ENCODE data around the gene CCDC160. TPM values are rescaled to one million over a fixed set of nuclear protein-coding genes. Genes with fewer than 3 reads are reported as not detected.
"Not testable (repeated sequence)": the region's sequence is repeated elsewhere in the genome, so short reads cannot be mapped to it uniquely, and the experiment has no call there.

Gene CCDC160
- total and polyA plus RNA-seq, 3 donors from 2014 or later, result 0.41 to 2.0 (median 0.99) TPM

DNA sequence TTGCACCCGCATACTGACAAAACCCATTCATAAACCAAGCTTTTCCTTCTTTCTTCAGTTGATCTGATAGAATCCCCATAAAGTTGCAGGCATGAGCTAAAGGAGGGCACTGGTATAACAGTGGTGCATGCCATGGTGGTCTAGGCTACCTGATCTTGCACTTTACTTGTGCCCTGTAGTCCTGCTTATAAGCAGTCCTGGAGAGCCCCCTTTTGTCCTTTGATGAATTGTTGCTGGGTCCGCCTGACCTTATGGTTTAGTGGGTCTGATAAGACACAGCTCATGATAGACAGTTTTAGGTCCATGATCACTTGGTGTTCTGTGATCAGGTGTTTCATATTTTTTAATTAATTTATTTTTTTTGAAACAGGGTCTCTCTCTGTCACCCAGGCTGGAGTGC lies 19.7 kb downstream of the CCDC160 start:
- Histone ChIP-seq H3K4me3 (no peak overlapping the region), H3K27ac (no peak overlapping the region), H3K27me3 (no peaks in the 10 kb centered on the region), H3K4me1 (no peaks in the 10 kb centered on the region), H3K9me3 (no peaks in the 10 kb centered on the region), H3K36me3 (ENCODE audit: low read depth, missing control alignments) (no peaks in the 10 kb centered on the region)
- DNase-seq, result no peak
- 92 to 100% methylated on average over 1 to 2 of the region's 2 CpGs for WGBS, 2 donors
- intact Hi-C loops (cut with DNase I; ENCODE audit: low total_unique reads), result no loop called here
- TF ChIP-seq, protein P1, sequence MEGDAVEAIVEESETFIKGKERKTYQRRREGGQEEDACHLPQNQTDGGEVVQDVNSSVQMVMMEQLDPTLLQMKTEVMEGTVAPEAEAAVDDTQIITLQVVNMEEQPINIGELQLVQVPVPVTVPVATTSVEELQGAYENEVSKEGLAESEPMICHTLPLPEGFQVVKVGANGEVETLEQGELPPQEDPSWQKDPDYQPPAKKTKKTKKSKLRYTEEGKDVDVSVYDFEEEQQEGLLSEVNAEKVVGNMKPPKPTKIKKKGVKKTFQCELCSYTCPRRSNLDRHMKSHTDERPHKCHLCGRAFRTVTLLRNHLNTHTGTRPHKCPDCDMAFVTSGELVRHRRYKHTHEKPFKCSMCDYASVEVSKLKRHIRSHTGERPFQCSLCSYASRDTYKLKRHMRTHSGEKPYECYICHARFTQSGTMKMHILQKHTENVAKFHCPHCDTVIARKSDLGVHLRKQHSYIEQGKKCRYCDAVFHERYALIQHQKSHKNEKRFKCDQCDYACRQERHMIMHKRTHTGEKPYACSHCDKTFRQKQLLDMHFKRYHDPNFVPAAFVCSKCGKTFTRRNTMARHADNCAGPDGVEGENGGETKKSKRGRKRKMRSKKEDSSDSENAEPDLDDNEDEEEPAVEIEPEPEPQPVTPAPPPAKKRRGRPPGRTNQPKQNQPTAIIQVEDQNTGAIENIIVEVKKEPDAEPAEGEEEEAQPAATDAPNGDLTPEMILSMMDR (IDR thresholded peaks at IDR 0.05), result no peak
- no peak for TF ChIP-seq POLR2A (IDR thresholded peaks at IDR 0.05)

DNA sequence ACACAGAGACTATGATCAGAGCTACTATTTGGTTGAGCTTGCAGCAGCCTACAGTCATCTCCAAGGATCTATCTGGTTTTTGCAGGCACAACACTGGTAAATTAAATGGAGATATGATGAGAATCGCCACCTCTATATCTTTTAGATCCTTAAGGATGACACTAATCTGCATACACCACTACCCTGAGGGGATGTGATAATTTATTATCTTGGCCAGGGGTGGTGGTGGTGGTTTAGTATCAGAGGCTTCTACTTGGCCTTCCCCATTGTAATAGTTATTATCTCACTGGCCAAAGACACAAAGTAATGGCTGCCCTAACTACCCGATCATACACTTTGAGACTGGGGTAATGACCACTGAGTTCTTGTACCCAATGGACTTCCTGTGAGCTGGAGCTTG lies 21.2 kb downstream of the CCDC160 start:
- no peak overlapping the region for H3K27ac ChIP-seq
- H3K4me3 ChIP-seq, result no peak overlapping the region
- no peak for DNase-seq
- H3K36me3 ChIP-seq (ENCODE audit: low read depth, missing control alignments), result no peaks in the 10 kb centered on the region
- TF ChIP-seq, protein P1 (IDR thresholded peaks at IDR 0.05), result no peak
- no peak for TF ChIP-seq POLR2A (IDR thresholded peaks at IDR 0.05)
- no peaks in the 10 kb centered on the region for H3K27me3 ChIP-seq
- H3K4me1 ChIP-seq, result no peaks in the 10 kb centered on the region
- 72 to 90% methylated on average over 2 of the region's 2 CpGs for WGBS, 2 donors
- no peaks in the 10 kb centered on the region for H3K9me3 ChIP-seq
- intact Hi-C loops (cut with DNase I; ENCODE audit: low total_unique reads), result no loop called here

DNA sequence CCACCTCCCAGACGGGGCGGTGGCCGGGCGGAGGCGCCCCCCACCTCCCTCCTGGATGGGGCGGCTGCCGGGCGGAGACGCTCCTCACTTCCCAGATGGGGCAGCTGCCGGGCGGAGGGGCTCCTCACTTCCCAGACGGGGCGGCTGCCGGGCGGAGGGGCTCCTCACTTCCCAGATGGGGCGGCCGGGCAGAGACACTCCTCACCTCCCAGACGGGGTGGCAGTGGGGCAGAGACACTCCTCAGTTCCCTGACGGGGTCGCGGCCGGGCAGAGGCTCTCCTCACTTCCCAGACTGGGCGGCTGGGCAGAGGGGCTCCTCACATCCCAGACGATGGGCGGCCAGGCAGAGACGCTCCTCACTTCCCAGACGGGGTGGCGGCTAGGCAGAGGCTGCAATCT lies 49.0 kb downstream of the CCDC160 start:
- 84% methylated on average over 26 of the region's 28 CpGs; no CpG with 5 or more reads in 1 of the 2 donors for WGBS, 2 donors
- H3K27me3 ChIP-seq; H3K9me3 ChIP-seq; H3K4me3 ChIP-seq; H3K27ac ChIP-seq; DNase-seq; H3K4me1 ChIP-seq; intact Hi-C loops (cut with DNase I; ENCODE audit: low total_unique reads); H3K36me3 ChIP-seq (ENCODE audit: low read depth, missing control alignments): not testable (repeated sequence)

DNA sequence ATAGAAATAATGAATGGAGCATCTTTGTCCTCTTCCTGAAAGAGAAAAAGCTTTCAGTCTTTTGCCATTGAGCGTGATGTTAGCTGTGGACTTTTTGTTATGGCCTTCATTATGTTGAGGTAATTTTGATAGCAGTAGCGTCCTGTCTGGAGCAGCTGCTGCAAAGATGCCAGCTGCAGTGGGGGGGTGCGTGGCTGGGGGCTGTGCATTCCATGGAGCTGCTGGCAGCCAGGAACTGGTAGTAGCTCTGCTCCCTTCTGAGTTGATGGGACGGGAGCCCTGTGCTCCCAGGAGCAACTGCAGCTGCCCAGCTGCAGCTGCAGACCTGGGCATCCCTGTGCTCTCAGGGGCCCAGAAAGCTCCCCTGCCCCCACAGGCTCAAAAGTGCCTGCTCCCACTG lies 50.4 kb downstream of the CCDC160 start:
- DNase-seq, result no peak
- no peak overlapping the region for H3K27ac ChIP-seq
- no peaks in the 10 kb centered on the region for H3K27me3 ChIP-seq
- intact Hi-C loops (cut with DNase I; ENCODE audit: low total_unique reads), result no loop called here
- no peak for TF ChIP-seq POLR2A (IDR thresholded peaks at IDR 0.05)
- TF ChIP-seq, protein P1 (IDR thresholded peaks at IDR 0.05), result no peak
- 36 to 44% methylated on average over 2 to 3 of the region's 4 CpGs for WGBS, 2 donors
- no peaks in the 10 kb centered on the region for H3K9me3 ChIP-seq
- no peaks in the 10 kb centered on the region for H3K36me3 ChIP-seq (ENCODE audit: low read depth, missing control alignments)
- no peak overlapping the region for H3K4me3 ChIP-seq
- no peaks in the 10 kb centered on the region for H3K4me1 ChIP-seq

DNA sequence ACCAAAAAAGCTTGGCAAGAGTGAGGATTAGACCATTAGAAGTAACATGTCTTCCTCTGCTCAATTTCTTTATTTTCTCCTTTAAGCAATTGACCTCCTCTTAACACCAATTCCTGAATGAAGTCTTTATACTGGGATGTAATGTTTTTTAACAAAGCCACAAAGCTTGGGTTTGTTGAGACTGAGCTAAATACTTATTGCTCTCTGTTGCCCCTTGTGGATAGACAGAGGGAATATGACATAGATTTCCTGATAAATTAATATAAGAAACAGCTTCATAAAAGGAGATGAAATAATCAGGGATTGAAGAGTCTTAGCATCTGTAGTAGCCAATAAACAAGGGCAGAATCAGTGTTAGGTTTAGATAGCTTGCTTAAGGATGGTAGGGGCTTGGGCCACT lies 57.6 kb downstream of the CCDC160 start:
- intact Hi-C loops (cut with DNase I; ENCODE audit: low total_unique reads), result no loop called here
- no peak overlapping the region for H3K4me3 ChIP-seq
- no peaks in the 10 kb centered on the region for H3K36me3 ChIP-seq (ENCODE audit: low read depth, missing control alignments)
- no peaks in the 10 kb centered on the region for H3K4me1 ChIP-seq
- no peak overlapping the region for H3K27ac ChIP-seq
- H3K27me3 ChIP-seq, result no peaks in the 10 kb centered on the region
- DNase-seq, result no peak
- TF ChIP-seq, protein P1 (IDR thresholded peaks at IDR 0.05), result no peak
- no peak for TF ChIP-seq POLR2A (IDR thresholded peaks at IDR 0.05)
- H3K9me3 ChIP-seq, result no peaks in the 10 kb centered on the region

Other genes with a start within 250 kb of the CCDC160 start
- 10 to 100 TPM; 24.3 to 30.0 TPM for gene PHF6, start 136.1 kb downstream of the CCDC160 start, total RNA-seq
- 12.4 TPM for gene PHF6, start 136.1 kb downstream of the CCDC160 start, polyA plus RNA-seq (ENCODE audit: insufficient read depth, low read depth, low replicate concordance)
- 100 to 1,000 TPM; 119 to 125 TPM for gene HPRT1, start 223.0 kb downstream of the CCDC160 start, total RNA-seq
- gene HPRT1, start 223.0 kb downstream of the CCDC160 start, polyA plus RNA-seq (ENCODE audit: insufficient read depth, low read depth, low replicate concordance), result 170 TPM